GM08714 (cell line): ENCODE measurements around the gene PNKP.

Experiments used
- H3K4me3 ChIP-seq: fragments of 200-500 bp; sonication (Bioruptor generic); 2 replicates; pipeline ENCODE4 v1.5.1; 2014; ENCODE audit warnings: mild to moderate bottlenecking, low read length, inconsistent platforms
- ZNF274 ChIP-seq: IDR thresholded peaks from 2 replicates; pipeline ENCODE4 v1.6.1; 2012; ENCODE audit warnings: mild to moderate bottlenecking, low read depth, low read length

PNKP gene

GRCh38 chr19:49884109-49884508, 16.7 kb upstream of the PNKP start:
- no peak overlapping the region for H3K4me3 ChIP-seq
- TF ChIP-seq ZNF274 = no peak

- H3K4me3 ChIP-seq = no peak overlapping the region
- TF ChIP-seq ZNF274 = no peak
Measured at GRCh38 chr19:49883094-49883493, 15.7 kb upstream of the PNKP start.

- TF ChIP-seq ZNF274 = no peak
- H3K4me3 ChIP-seq = no peak overlapping the region
Measured at GRCh38 chr19:49882643-49883042, 15.3 kb upstream of the PNKP start.

GRCh38 chr19:49881672-49882394, 14.5 kb upstream of the PNKP start:
- no peak overlapping the region for H3K4me3 ChIP-seq
- no peak for TF ChIP-seq ZNF274

GRCh38 chr19:49881186-49881585, 13.8 kb upstream of the PNKP start:
- TF ChIP-seq ZNF274 = no peak

GRCh38 chr19:49880162-49880869, 12.9 kb upstream of the PNKP start:
- no peak for TF ChIP-seq ZNF274
- no peak overlapping the region for H3K4me3 ChIP-seq

More at GRCh38 chr19:49881186-49881585, 13.8 kb upstream of the PNKP start:
- H3K4me3 ChIP-seq = no peak overlapping the region

- H3K4me3 ChIP-seq = no peak overlapping the region
- no peak for TF ChIP-seq ZNF274
Measured at GRCh38 chr19:49879243-49879963, 12.0 kb upstream of the PNKP start.

- peak overlapping the region; percentile 83; the same call in 1 of the 2 replicates for H3K4me3 ChIP-seq
- TF ChIP-seq ZNF274 = no peak
Measured at GRCh38 chr19:49878744-49879070, 11.3 kb upstream of the PNKP start.

- no peak for TF ChIP-seq ZNF274
- H3K4me3 ChIP-seq = peak overlapping the region; percentile 83
Measured at GRCh38 chr19:49877879-49878743, 10.7 kb upstream of the PNKP start.

GRCh38 chr19:49877020-49877878, 9.9 kb upstream of the PNKP start, which contains the start of the genes AKT1S1 and TBC1D17:
AKT1S1 (minus strand) TSS chr19:49877355; CDS start chr19:49873295, 4,060 bp downstream.
TBC1D17 (plus strand) TSS chr19:49877702; CDS start chr19:49877724, 22 bp downstream.
- peak within 1 kb of the TSS; percentile 89 for H3K4me3 ChIP-seq
- no peak for TF ChIP-seq ZNF274

- TF ChIP-seq ZNF274 = no peak
- H3K4me3 ChIP-seq = peak overlapping the region; percentile 89
Measured at GRCh38 chr19:49876422-49877019, 9.1 kb upstream of the PNKP start.

GRCh38 chr19:49875857-49876421, 8.6 kb upstream of the PNKP start:
- TF ChIP-seq ZNF274 = no peak
- H3K4me3 ChIP-seq = peak overlapping the region; percentile 89
